Activated gamma-delta T cell treated with anti-CD3 and anti-CD28 coated beads, Interleukin-2, amount 50 U/mL, for 16 hours (primary cell): Measurements from ENCODE around the gene ENDOG.
"Not testable (repeated sequence)": the region's sequence is repeated elsewhere in the genome, so short reads cannot be mapped to it uniquely, and the experiment has no call there.

Experiments
- DNase-seq: peaks from one replicate; pipeline ENCODE4 v3.0.0-alpha.2; 2020; ENCODE audit warnings: low read depth

Gene ENDOG

GRCh38 chr9:128828719-128829452 lies 10.6 kb downstream of the ENDOG start:
- DNase-seq, result no peak

- DNase-seq, result peak; percentile 89
Observed at GRCh38 chr9:128829477-128830251, 11.4 kb downstream of the ENDOG start, which contains the start of gene SPOUT1. TSS of gene SPOUT1 (minus strand) at chr9:128829794. CDS start at chr9:128829780, 14 bp downstream.

GRCh38 chr9:128833696-128834095 lies 15.4 kb downstream of the ENDOG start:
- DNase-seq, result no peak

- DNase-seq, result no peak
Observed at GRCh38 chr9:128835246-128836210, 17.2 kb downstream of the ENDOG start.

- DNase-seq, result no peak
Observed at GRCh38 chr9:128836509-128837145, 18.3 kb downstream of the ENDOG start.

- no peak for DNase-seq
Observed at GRCh38 chr9:128838338-128838737, 20.0 kb downstream of the ENDOG start.

- DNase-seq, result no peak
Observed at GRCh38 chr9:128840524-128840923, 22.2 kb downstream of the ENDOG start.

- no peak for DNase-seq
Observed at GRCh38 chr9:128841694-128842492, 23.6 kb downstream of the ENDOG start.

- DNase-seq, result not testable (repeated sequence)
Observed at GRCh38 chr9:128843171-128843570, 24.9 kb downstream of the ENDOG start.

GRCh38 chr9:128845186-128845931 lies 27.1 kb downstream of the ENDOG start:
- DNase-seq, result no peak

- no peak for DNase-seq
Observed at GRCh38 chr9:128846680-128847030, 28.4 kb downstream of the ENDOG start.

GRCh38 chr9:128847803-128848202 lies 29.5 kb downstream of the ENDOG start:
- no peak for DNase-seq

- not testable (repeated sequence) for DNase-seq
Observed at GRCh38 chr9:128851024-128851423, 32.7 kb downstream of the ENDOG start.

GRCh38 chr9:128851779-128852600 lies 33.7 kb downstream of the ENDOG start:
- not testable (repeated sequence) for DNase-seq

GRCh38 chr9:128852646-128853045 lies 34.3 kb downstream of the ENDOG start:
- not testable (repeated sequence) for DNase-seq

- not testable (repeated sequence) for DNase-seq
Observed at GRCh38 chr9:128854454-128854853, 36.2 kb downstream of the ENDOG start.

- DNase-seq, result not testable (repeated sequence)
Observed at GRCh38 chr9:128858476-128858875, 40.2 kb downstream of the ENDOG start.

- no peak for DNase-seq
Observed at GRCh38 chr9:128860937-128861336, 42.6 kb downstream of the ENDOG start.

GRCh38 chr9:128861501-128861900 lies 43.2 kb downstream of the ENDOG start:
- no peak for DNase-seq
